NB4 (cell line): ENCODE measurements around the gene SCRN2.

Experiments
- DNase-seq: peaks from one replicate; pipeline ENCODE4 v3.0.0; 2010; ENCODE audit warnings: low read depth
- H3K4me3 ChIP-seq: one replicate; pipeline ENCODE4 v1.5.1; 2011; ENCODE audit warnings: mild to moderate bottlenecking, low read depth, low read length, moderate library complexity
- CTCF ChIP-seq: IDR thresholded peaks from one replicate; pipeline ENCODE4 v1.5.1; 2012; ENCODE audit warnings: low read depth, low read length
- MAX ChIP-seq: IDR thresholded peaks from 2 replicates; pipeline ENCODE4 v1.6.1; 2011; ENCODE audit warnings: low read depth, low read length
- MYC ChIP-seq: IDR thresholded peaks from 2 replicates; pipeline ENCODE4 v1.6.1; 2011; ENCODE audit warnings: low read depth, low read length
- POLR2A ChIP-seq: IDR thresholded peaks from 2 replicates; pipeline ENCODE4 v1.6.1; 2011; ENCODE audit warnings: mild to moderate bottlenecking; ENCODE audit not compliant: insufficient read length; ENCODE audit errors: extremely low read depth

SCRN2 gene

DNA sequence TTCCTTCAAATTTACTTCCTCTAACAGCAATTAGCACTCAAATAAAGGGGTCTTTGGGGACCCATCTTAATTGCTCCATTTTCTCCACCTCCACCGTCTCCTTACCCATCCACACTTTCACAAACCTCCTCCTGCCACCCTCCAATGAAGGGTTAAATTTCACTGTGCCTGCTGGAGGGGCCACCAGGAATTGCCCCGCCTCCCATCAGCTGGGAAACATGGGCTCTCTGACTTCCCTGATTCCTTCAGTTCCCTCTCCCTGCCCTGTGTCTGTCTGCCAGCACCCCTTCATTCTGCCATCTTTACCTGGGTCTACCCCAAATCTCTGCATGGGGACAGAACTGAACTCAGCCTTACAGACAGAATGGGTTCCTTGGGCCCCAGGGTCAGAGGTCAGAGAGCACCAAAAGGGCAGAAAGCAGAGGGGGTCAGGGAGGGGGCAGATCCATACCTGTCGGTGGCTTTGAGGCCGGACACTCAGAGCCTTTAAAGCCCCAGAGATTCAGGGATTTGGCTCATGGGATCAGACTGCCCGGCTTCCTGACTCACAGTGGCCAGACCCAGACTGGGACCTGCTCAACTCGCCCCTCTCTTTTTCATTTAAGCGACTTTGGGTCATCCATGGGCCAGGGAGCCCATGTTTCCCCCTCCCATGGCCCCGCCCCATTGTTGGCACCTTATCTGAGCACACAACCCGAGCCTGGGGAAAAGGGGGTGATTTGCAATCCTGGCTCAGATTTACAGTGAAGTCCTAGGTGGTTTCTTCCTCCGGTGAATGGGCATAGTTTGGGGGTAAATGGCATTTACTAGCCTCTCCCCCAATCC, 37.3 kb upstream of the SCRN2 start:
- no peak overlapping the region for H3K4me3 ChIP-seq
- TF ChIP-seq MAX = no peak
- no peak for DNase-seq

- no peak for DNase-seq
- TF ChIP-seq POLR2A (no peak), CTCF (no peak), MYC (no peak), MAX (no peak)
- no peak overlapping the region for H3K4me3 ChIP-seq
These were observed 36.4 kb upstream of the SCRN2 start for GRCh38 chr17:47877368-47878034.

GRCh38 chr17:47875011-47875985, 34.2 kb upstream of the SCRN2 start:
- TF ChIP-seq CTCF = no peak
- no peak for TF ChIP-seq MYC
- TF ChIP-seq MAX = no peak
- no peak for TF ChIP-seq POLR2A
- no peak overlapping the region for H3K4me3 ChIP-seq
- no peak for DNase-seq

- no peak overlapping the region for H3K4me3 ChIP-seq
- TF ChIP-seq POLR2A (no peak), CTCF (no peak), MYC (no peak)
- no peak for DNase-seq
These were observed 32.4 kb upstream of the SCRN2 start for GRCh38 chr17:47873200-47874090.

- H3K4me3 ChIP-seq = no peak overlapping the region
- DNase-seq = no peak
- no peak for TF ChIP-seq POLR2A
- no peak for TF ChIP-seq MYC
- no peak for TF ChIP-seq MAX
- TF ChIP-seq CTCF = no peak
These were observed 31.6 kb upstream of the SCRN2 start for GRCh38 chr17:47872651-47873161.
